ENCODE results near the gene DGKG.

The DGKG gene

DNA sequence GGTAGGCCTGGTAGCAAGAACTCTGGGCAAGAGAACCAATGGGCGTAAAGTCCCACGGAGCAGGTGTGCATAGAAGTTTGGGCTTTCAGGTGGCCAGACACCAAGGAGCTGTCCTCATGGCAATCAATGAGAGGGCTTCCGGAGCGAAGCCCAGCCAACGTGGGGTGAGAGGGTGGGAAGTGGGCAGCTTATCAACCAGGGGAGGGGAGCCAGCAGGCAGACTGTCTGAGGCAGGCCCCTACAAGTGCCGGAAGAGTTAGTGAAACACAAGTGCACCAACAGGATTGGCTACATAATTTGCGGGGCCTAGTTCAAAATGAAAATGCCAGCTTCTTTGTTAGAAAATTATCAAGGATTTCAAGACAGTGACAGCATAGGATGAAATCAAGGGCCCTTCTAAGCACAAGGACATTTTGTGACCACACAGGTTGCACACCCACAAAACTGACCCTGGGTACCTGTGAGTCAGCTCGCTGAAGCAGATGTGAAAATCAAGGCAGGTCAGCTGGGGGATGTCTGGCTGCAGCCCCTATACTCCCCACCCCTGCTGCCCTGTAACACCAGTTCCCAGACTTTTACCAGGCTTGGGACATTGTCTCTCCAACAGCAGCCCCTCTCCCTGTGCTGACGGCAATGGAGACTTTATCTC is 151.1 kb downstream of the DGKG start:
- no peak for DNase-seq (ENCODE audit: low read depth)
- H3K4me3 ChIP-seq (replicated peaks; ENCODE audit: low read depth, low read length): no peak overlapping the region
- TF ChIP-seq, protein P1, sequence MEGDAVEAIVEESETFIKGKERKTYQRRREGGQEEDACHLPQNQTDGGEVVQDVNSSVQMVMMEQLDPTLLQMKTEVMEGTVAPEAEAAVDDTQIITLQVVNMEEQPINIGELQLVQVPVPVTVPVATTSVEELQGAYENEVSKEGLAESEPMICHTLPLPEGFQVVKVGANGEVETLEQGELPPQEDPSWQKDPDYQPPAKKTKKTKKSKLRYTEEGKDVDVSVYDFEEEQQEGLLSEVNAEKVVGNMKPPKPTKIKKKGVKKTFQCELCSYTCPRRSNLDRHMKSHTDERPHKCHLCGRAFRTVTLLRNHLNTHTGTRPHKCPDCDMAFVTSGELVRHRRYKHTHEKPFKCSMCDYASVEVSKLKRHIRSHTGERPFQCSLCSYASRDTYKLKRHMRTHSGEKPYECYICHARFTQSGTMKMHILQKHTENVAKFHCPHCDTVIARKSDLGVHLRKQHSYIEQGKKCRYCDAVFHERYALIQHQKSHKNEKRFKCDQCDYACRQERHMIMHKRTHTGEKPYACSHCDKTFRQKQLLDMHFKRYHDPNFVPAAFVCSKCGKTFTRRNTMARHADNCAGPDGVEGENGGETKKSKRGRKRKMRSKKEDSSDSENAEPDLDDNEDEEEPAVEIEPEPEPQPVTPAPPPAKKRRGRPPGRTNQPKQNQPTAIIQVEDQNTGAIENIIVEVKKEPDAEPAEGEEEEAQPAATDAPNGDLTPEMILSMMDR (IDR thresholded peaks at IDR 0.05; ENCODE audit: low read length, missing control alignments): no peak

DNA sequence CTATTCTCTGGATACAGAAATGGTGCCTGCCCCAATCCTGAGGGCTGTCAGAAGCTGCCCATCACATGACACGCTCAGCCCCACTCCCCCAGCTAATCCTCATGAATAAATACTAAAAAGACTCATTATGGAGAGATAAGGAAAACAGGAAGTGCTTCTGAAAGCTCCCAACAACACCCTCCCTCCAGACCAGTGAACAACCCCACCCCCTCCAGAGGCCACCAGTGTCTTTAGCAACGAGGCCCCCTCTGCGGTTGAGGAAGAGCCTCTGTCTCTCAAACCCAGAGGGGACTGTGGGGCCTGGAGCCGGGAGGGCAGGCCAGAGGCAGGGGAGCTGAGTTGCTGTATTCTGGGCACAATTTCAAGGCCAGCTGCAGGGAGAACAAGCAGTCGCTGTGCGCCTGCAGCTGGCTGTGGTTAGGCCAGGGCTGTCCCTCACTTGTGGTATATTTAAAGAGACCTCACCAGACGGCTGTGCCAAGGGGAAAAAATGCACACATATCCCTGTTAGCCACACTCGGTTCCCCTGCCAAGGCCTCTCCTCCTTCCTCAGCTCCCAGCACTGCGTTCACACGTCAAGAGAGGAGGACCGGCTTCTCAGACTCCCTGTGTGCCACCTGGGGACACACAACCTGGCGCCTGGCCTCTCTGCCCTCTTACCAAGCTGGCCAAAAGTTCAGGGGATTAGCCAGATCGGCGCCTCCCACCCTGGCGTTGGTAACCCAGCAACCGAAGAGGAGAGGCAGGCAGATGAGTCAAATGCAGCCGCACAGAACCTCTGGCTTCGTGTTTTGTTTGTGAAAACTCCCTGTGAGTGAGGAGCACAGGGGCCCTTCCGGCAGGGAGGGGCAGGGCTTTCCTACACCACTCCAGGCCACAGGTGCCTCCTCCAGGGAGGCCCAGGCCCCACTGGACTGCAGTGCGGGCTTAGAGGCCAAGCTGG is 152.0 kb downstream of the DGKG start:
- DNase-seq (ENCODE audit: low read depth): peak; percentile 62

DNA sequence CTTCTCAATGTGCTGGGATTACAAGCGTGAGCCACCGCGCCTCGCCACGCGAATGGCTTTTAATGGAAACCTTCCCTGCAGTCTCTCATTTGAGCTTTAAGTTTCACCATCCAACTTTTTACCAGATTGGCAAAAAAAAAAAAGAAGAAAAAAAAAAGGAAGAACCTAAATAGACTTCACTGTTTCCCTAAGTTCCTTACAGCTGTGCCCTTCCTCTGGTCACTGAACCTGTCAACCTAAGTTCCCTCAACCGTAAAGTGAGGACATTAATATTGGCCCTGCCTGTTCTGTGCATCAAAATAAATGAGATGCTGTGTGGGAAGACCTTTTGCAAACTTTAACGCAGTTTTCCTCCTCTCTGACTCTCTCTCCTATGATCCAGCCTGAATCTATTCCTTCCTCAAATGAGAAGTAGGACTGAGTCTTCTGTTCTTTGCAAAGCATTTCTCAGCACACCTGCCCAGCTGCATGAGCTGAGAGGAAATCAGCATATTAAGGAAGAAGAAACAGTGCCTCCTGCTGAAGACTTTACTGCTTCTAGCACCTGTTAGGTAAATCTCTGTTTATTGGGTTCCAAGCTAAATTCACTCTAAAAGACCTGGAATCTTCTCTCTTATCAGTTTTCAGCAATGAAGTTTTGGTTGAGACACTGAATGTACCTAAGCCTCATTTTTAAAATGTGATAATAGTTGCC is 153.6 kb downstream of the DGKG start:
- TF ChIP-seq, protein P1 (IDR thresholded peaks at IDR 0.05; ENCODE audit: low read length, missing control alignments): no peak
- H3K4me3 ChIP-seq (replicated peaks; ENCODE audit: low read depth, low read length): no peak overlapping the region
- DNase-seq (ENCODE audit: low read depth): no peak

More for the DNA sequence above, 152.0 kb downstream of the DGKG start:
- no peak overlapping the region for H3K4me3 ChIP-seq (replicated peaks; ENCODE audit: low read depth, low read length)
- TF ChIP-seq, protein P1 (IDR thresholded peaks at IDR 0.05; ENCODE audit: low read length, missing control alignments): no peak

DNA sequence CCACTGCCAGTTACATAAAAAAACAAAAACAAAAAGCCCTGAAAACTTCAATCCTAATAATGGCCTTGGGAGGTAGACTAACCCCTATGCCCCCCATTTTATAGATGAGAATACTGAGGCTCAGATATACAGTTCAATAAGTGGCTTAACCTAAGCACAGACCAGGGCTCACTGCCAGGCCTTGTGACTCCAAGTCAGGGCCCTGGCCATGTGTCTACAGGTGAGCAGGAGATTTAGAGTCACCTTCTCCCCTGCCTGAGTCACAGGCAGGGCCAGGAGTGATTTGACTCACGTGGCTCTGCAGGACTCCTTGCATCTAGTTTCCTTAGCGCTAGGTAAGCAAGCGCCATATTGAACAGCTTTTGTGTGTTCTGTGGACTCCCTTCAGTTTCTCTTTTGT is 154.5 kb downstream of the DGKG start:
- no peak for DNase-seq (ENCODE audit: low read depth)
- no peak overlapping the region for H3K4me3 ChIP-seq (replicated peaks; ENCODE audit: low read depth, low read length)
- TF ChIP-seq, protein P1 (IDR thresholded peaks at IDR 0.05; ENCODE audit: low read length, missing control alignments): no peak

DNA sequence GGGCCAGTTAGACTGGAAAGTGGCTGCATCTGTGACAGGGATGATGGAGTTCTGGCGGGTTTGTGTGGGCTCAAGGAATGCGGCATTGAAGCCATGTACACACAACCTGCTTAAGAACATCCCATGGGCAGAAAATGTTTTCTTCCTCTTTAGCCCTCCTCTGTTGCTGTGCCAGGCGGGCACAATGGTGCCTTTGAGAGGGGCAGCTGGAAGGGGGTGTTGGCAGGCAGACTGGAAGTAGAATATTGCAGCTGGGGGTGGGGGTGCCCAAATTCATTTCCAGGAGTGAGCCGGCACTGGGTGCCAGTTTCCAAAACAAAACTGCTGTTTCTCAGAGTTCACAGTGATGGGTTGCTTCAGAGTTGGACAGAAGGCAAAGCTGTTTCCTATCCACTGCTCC is 161.3 kb downstream of the DGKG start:
- H3K4me3 ChIP-seq (replicated peaks; ENCODE audit: low read depth, low read length): no peak overlapping the region
- TF ChIP-seq, protein P1 (IDR thresholded peaks at IDR 0.05; ENCODE audit: low read length, missing control alignments): no peak
- no peak for DNase-seq (ENCODE audit: low read depth)

DNA sequence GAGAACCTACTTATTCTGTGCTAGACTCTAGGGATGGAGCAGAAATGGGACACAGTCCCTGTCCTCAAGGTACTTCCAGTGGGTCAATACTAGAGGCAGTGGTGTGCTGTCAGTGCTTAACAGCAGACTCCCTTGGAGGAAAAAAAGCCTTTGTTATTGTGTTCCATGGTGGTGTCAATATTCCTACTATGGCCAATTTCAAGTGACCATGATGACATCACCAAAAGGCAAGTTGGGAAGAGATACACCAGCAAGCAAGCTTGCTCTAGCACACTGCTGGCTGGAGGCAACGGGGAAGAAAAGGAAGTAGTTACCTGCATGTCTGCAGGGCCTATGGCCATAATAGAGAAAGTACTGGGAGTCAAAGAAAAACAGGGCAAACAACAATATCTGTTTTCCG is 163.6 kb downstream of the DGKG start:
- no peak for DNase-seq (ENCODE audit: low read depth)
- TF ChIP-seq, protein P1 (IDR thresholded peaks at IDR 0.05; ENCODE audit: low read length, missing control alignments): no peak
- H3K4me3 ChIP-seq (replicated peaks; ENCODE audit: low read depth, low read length): no peak overlapping the region

Data from fibroblast of pulmonary artery (primary cell).